NCI-H526 treated with DMSO at 0.1 percent for 48 hours (cell line): ENCODE data around the gene ITPK1.
A peak's percentile ranks its signal among the peaks of the same experiment; 100 is the strongest.
"Not testable (repeated sequence)": the region's sequence is repeated elsewhere in the genome, so short reads cannot be mapped to it uniquely, and the experiment has no call there.

Experiments used
- DNase-seq: peaks from one replicate; lab custom pipeline; 2025; lab: John Stamatoyannopoulos, UW

Gene ITPK1

DNA sequence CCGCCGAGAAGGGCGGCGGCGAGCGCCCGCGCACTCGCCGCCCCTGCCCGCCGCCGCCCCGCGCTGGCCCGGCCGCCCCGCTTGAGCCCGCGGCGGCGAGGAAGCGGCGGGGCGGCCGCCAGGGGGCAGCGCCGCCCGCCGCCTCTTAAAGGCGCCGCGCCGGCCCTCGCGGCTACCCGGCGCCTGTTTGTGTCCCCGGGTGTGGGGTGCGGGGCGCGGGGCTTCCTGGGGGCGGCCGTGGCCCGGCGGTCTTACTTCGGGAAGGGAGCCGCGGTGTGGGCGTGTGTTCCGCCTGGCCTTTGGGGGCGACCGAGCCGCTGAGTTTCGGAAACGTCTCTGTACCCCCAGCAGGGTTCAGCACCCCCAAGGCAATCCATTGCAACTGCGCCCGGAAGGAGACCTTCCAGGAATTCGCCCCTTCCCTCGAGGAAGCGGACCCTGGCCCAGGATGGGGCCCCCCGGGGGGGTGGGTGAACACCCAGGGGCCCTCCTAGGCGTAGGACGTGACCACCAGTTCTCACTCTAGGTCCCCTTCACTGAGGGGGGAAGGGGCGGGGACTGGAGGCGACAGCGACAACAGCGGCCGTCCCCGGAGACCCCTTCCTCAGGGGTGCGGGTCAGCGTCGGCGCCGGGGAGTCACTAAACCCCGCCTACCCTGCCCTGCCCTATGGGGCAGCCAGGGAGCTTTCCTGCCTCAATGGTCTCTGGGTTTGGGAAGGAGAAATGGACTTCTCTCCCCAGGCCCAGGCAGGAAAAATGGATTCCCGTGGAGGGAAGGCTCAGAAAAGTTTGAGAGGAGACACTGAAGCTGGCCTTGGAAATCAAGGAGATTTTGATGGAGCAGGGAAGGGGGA lies at the start of gene ITPK1:
ITPK1 (minus strand) TSS at position 105 of the 855 bp plus-strand sequence. CDS start 762 bp downstream, outside the sequence.
- peak; percentile 9 for DNase-seq

DNA sequence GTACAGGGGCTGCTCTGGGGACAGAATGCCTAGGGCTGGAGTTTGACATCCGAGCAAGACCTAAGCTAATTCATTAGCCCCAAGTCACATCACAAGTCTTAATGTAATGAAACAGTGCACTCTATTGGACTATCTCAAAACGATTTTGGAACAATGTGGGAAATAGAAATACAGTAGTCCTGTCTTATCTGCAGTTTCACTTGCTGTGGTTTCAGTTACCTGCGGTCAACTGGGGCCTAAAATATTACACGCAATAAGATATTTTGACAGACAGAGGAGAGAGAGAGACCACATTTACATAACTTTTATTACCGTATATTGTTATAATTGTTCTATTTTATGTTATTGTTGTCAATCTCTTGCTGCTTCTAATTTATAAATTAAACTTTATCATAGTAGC lies 47.8 kb upstream of the ITPK1 start:
- no peak for DNase-seq

DNA sequence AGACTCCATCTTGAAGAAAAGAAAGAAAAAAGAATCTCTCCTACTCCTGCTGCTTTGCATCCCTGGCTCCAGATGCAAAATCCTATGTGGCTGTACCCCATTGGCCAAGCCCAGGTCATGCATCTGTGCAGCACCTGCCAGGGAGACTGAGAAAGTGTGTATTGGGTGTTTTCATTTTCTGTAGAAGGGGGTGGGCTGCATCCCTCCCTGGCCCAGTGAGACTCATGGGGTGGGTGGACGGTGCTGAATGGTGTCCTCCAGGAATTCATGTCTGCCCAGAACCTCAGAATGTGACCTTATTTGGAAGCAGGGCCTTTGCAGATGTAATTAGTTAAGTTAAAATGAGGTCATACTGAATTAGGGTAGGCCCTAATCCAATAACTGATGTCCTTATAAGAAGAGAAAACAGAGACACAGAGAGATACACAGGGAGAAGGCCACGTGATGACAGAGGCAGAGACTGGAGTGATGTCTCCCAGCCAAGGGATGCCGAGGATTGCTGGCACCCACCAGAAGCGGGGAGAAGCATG lies 45.8 kb upstream of the ITPK1 start:
- no peak for DNase-seq

DNA sequence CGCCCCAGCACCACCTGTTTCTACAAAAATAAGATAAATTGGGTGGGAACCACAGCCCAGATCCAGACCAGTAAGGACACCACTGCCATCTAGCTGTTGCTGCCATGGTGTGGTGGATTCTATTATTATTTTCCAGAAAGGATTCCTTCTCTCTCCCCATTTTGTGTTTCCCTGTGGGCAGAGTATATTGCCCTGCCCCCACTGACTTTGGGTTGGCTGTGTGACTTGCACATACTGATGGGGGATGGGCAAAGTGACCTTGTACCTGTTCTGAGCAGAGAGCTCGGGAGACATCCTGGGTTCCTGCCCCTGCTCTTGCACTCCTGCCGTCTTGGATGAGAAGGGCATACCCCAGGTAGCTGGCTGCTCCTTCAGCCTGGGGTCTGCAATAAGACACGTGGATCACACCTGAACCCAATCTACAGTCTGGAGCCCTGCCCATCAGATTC lies 44.7 kb upstream of the ITPK1 start:
- no peak for DNase-seq

DNA sequence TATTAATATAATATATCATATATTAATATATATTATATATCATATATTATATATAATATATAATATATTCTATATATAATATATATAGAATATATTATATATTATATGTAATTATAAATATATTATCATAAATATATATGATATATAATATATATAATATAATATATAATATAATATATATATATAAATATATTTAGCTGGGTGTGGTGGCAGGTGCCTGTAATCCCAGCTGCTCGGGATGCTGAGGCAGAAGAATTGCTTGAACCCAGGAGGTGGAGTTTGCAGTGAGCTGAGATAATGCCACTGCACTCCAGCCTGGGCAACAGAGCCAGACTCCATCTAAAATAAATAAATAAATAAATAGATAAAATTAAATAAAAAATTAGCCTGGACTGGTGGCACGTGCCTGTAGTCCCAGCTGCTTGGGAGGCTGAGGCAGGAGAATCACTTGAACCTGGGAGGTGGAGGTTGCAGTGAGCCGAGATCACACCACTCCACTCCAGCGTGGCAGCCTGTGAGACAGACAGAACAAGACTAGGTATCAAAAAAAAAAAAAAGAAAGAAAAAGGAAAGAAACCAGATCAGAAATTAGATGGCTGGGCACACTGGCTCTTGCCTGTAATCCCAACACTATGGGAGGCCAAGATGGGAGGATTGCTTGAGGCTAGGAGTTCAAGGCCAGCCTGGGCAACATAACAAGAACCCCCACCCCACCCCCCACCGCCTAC lies 44.1 kb upstream of the ITPK1 start:
- DNase-seq: not testable (repeated sequence)

DNA sequence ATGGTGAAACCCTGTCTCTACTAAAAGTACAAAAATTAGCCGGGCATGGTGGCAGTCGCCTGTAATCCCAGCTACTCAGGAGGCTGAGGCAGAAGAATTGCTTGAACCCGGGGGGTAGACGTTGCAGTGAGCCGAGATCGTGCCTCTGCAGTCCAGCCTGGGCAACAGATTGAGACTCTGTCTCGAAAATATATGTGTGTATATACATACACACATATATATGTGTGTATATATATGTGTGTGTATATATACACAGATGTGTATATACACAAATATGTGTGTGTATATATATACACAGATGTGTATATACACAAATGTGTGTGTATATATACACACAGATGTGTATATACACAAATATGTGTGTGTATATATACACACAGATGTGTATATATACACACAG lies 42.6 kb upstream of the ITPK1 start:
- DNase-seq: not testable (repeated sequence)

DNA sequence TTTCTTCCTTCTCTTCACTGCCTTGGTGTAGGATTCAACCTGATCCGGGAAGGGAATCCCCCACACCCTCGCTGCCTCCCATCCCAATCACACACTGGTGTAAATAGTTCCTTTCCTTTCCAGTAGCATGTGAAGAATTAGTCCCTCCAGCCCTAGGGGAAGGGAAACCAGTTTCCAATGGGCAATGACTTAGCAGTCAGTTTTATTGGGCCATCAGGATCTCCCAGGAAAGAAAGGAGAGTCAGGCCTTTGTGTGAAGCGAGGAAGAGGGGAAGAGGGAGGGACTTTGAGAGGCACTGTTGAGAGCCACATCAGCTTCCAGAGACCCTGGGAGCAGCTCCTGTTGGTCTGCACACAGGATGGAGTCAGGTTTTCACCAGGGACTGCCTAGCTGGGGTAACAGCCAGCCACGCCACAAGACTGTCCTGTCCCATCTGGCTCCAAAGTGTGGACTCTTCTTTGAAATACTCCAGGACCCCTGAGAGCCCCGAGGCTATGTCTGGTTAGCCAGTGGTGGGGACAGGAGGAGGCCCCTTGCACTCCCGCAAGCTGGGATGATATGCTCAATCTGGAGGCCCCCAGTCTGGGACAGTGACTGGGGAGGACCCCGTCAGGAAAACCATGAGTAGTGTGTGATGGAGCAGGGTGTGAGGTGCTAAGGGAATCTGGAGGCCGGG lies 41.1 kb upstream of the ITPK1 start:
- no peak for DNase-seq

DNA sequence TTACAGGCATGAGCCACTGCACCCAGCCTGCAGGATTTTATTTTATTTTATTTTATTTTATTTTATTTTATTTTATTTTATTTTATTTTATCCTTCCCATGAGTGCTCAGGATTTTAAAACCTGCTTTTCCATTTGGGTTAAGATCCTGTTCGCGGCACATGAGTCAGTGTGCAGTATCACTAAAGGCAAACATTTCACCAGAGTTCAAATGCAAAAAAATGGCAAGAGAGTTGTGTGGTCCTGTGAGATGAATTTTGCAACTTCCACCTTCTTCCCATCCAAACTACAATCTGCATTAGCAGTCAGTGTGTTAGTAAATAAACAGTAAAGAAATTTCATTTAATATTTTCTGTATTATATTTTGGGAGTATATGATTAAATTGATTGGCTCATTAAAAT lies 39.9 kb upstream of the ITPK1 start:
- DNase-seq: no peak

DNA sequence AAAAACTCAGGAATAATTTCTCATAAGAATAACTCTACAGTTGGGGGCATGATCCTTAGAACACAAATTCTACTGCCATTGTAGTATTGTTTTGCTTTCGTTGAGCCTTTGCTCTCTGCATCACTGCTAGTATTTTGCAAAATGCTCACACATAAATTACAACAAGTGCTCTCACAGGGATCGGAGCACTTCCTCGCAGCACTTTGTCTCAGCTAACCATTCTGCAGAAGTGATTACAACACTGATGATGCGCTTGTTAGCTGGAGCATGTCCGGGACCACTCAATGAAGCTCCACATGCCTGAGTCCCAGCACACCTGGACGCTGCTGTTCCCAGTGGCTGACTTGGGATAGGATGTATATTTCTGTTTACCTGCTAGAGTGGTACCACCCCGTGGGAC lies 37.4 kb upstream of the ITPK1 start:
- DNase-seq: no peak

DNA sequence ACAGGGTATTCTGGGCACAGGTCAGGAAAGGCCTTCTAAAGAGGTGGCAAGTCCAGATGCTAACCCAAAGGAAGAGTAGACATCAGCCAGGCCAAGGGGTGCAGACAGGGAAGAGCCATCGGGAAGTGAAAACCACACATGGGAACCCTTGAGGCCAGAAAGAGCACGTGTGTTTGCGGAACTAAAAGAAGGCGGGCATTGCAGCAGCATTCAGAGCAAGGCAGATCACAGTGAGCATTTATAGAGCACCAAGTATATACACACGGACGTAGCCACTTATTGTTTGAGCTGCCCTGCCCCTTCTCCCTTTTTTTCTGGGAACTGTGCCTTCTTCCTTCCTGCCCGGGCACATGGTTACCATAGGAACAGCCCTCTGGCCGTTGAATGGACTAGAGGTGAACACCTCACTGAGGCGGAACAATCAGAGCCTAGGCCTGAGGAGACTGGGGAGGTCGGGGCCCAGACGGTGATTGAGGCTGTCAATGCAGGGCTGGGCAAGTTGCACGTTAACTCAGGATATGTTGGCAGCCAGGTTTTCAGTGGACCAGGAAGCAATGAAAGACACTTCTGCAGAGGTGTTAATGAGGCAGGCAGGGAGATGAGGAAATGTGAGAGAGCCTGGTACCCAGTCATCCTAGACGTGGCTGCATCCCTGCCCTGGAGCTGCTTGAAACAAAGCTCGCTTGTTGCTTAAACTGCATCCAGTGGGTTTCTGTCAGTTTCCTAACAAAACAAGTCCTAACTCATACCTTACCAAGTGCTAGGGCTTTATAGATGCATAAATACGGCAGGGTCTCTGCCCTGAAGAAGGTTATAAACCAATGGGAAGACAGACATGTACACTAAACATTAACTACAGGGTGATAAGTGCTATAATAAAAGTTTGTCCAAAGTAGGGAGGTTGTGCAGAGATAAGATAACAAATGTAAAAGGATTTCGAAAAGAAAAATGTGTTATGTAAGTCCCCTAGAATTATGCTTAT lies 34.8 kb upstream of the ITPK1 start:
- no peak for DNase-seq

DNA sequence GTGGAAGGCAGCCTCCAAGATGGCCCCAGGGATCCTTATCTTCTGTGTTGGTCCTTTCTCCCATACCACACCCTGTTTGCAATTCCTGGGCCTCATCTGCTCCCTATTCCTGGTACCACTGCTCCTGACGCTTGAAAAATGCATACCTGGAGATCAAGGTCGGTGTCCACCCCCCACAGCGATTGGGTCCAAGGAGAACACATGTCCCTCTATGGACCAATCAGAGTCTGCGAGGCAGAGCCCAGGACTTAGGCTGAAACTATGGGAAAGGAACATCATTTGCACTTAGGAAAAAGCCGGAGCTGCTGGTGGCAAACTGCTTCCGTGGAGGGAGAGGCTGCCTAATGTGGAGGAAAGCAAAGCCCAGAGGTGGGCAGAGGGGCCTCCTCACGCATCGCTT lies 33.3 kb upstream of the ITPK1 start:
- no peak for DNase-seq

DNA sequence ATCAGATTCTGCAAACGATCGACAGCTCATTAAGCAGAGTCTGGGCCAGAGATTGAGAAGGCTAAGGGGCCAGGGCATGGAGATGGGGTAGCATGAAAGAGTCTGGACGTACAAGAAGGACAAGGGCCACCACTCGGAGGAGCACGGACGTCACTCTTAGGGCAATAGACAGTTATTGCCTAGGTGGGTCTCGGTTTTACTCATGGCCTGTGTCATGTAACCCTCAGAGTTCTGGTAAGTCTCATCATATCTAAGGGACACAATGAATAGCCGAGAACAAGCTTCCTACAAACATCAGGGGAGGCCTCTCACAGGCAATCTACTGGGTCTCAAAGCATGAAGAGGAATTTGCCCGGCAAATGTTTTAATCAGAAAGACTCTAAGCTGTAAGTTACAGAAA lies 30.4 kb upstream of the ITPK1 start:
- no peak for DNase-seq

DNA sequence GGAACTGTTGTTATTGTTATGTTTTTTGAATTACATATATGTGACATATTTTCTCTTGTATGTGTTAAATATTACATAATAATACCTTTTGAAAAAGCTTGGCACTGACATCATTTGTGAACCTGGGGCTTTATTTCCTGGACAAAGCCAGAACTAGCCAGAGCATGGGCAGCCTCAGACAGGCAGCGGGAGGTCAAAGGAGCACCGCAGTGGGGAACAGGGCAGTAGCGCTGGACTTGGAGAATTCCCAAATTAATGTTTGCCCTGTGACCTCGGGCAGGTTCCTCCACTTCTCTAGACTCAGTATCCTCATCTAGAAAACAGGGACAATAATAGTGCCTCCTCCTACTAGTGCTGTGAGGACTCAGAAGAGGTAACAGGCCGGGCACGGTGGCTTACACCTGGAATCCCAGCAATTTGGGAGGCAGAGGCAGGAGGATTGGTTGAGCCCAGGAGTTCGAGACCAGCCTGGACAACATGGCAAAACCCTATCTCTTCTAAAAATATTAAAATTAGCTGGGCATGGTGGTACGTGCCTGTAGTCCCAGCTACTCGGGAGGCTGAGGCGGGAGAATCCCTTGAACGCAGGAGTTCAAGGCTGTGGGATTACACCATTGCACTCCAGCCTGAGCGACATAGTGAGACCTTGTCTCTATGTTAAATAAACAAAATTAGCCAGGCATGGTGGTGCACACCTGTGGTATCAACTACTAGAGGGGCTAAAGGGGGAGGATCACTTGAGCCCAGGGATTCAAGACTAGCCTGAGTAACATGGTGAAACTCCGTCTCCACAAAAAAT lies 27.3 kb upstream of the ITPK1 start:
- no peak for DNase-seq

DNA sequence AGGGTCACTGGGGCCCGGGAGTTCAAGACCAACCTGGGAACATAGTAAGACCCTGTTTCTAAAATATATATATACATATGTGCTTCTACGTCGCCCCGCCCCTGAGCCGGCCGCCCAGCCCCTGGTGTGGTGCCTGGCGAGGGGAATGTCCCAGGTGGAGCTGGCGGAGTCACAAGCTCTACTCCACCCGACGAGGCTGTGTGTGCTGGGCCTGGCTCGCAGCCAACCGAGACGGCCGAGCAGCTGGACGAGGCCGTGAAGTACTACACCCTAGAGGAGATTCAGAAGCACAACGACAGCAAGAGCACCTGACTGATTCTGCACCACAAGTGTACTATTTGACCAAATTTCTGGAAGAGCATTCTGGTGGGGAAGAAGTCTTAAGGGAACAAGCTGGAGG lies 22.1 kb upstream of the ITPK1 start:
- no peak for DNase-seq

DNA sequence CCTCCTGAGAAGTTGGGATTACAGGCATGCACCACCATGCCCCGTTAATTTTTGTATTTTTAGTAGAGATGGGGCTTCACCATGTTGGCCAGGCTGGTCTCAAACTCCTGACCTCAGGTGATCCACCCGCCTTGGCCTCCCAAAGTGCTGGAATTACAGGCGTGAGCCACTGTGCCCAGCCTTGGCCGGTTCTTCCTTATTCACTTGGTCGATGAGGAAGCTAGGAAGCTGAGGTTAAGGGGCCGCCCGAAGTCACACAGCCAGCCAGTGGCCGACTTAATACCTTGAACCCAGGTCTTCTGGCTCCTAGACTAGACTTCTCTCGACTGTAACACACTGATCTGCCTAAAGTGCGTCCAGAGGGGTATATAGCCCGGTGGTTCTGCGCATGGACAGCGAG lies 20.8 kb upstream of the ITPK1 start:
- not testable (repeated sequence) for DNase-seq

DNA sequence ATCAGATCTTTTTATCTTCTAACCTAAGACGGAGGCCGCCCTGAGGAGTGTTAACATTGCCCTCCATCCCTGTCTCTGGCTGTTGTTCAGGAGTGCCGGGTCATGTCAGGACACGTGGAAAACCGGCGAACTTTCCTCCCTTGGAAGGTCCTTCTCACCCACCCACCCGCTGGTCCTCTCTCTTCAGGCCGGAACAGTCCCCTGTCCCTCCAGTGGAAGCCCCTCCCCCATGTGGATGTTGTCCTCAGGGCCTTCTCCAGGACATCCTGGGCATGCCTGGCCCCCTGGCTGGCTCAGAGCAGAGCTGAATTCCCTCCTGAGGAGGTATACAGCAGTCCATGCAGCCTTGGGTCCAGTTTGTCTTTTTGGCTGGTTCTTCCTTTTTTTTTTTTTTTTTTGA lies 20.3 kb upstream of the ITPK1 start:
- DNase-seq: no peak

DNA sequence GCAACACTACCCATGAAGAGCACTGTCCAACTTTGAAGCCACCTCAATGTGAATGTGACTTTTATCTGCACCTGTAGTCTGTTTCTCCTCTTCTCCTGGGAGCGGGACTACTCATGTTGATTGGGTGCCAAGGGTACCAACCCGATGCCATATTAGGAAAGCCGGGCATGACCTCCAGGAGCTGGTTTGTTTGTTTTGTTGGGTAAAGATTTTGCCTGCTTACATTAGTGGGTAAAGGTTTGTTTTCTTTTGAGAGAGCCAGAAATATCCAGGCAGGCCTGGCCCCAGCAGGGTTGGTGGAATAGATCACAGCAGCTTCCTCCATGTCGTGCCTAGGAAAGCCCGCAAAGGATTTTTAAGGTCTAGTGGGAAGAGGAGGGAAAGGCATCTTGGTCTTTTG lies 19.7 kb upstream of the ITPK1 start:
- no peak for DNase-seq

DNA sequence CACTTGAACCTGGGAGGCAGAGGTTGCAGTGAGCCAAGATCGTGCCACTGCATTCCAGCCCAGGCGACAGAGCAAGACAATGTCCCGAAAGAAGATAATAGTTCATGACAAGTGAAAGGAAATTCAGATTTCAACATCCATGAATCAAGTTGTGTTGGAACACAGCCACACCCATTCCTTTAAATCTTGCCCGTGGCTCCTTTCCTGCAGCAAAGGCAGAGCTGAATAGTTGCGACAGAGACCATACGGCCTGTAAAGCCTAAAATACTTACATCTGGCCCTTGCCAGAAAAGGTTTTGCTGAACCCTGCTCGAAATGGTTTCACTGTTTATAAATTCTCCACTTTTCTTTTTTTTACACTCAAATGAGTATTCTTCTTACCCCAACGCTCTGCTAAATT lies 17.7 kb upstream of the ITPK1 start:
- no peak for DNase-seq

DNA sequence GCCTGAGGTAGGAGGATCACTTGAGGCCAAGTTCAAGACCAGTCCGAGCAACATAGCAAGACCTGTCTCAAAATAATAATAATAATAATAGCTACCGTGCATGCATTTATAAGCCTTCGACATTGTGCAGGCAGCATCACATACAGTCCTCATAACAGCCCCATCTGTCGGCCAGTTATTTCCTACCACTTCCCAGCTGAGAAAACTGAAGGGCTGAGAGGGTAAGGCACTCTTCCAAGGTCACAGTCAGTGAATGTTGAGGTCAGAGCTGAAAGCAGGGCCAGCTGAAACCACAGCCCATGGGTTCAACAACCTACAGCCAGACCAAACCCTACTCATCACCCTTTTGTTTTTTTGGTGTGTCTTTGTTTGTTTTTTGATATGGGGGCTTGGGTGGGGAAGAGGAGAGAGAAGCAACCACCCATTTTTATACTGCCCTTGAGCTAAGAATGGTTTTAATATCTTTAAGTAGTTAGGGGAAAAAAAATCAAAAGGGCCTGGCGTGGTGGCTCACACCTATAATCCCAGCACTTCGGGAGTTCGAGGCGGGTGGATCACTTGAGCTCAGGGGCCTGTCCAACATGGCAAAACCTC lies 16.8 kb upstream of the ITPK1 start:
- DNase-seq: no peak

DNA sequence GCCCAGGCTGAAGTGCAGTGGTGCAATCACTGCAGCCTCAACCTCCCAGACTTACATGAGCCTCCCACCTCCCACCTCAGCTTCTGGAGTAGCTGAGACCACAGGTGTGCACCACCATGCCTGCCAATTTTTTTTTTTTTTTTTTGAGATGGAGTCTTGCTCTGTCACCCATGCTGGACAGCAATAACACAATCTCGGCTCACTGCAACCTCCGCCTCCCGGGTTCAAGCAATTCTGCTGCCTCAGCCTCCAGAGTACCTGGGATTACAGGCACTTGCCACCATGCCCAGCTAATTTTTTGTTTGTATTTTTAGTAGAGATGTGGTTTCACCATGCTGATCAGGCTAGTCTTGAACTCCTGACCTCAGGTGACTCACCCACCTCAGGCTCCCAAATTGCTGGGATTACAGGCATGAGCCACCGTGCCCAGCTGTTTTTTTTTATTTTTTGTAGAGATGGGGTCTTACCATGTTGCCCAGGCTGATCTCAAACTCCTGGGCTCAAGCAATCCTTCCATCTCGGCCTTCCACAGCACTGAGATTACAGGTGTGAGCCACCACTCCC lies 15.6 kb upstream of the ITPK1 start:
- not testable (repeated sequence) for DNase-seq
